Natural killer cell (primary cell): ENCODE results near the gene RTCA. TPM values are rescaled to one million over a fixed set of nuclear protein-coding genes. Genes with fewer than 3 reads are reported as not detected.
"Not testable (repeated sequence)": the region's sequence is repeated elsewhere in the genome, so short reads cannot be mapped to it uniquely, and the experiment has no call there.

Experiments
- ATAC-seq, 3 donors: fragments of 150-1000 bp in 2 of 3; fragments of 200-7000 bp in 1 of 3; cut with Tn5 transposase; 1 replicate in 1 of 3; 2 replicates in 2 of 3; pipeline ENCODE4 v1.10.0; 2021; ENCODE audit warnings: mild to moderate bottlenecking in 2 of 3, moderate library complexity in 2 of 3
- DNase-seq, 2 donors: peaks; one replicate each; pipeline versions ENCODE4 v3.0.0 to v3.0.0-alpha.2; 2013 to 2021; ENCODE audit warnings: mixed read lengths in 1 of 2
- H3K27ac ChIP-seq: one replicate; pipeline ENCODE4 v1.5.1; 2013; ENCODE audit warnings: mild to moderate bottlenecking, low read length
- H3K27me3 ChIP-seq: one replicate; pipeline ENCODE4 v1.6.1; 2013; ENCODE audit warnings: low read length; ENCODE audit not compliant: control insufficient read depth, insufficient read depth
- H3K36me3 ChIP-seq: one replicate; pipeline ENCODE4 v1.6.1; 2013; ENCODE audit warnings: low read length; ENCODE audit not compliant: control insufficient read depth, insufficient read depth
- H3K4me1 ChIP-seq: one replicate; pipeline ENCODE4 v1.6.1; 2013; ENCODE audit warnings: low read length; ENCODE audit not compliant: control insufficient read depth, insufficient read depth
- H3K4me3 ChIP-seq: one replicate; pipeline ENCODE4 v1.5.1; 2013; ENCODE audit warnings: low read length
- H3K9me3 ChIP-seq: one replicate; pipeline ENCODE4 v1.6.1; 2013; ENCODE audit warnings: low read length; ENCODE audit not compliant: control insufficient read depth, insufficient read depth
- H3K27ac Mint-ChIP-seq, 2 donors: one replicate each; pipeline ENCODE4 v1.8.0; 2022; ENCODE audit warnings: mild to moderate bottlenecking in 2 of 2, mixed read lengths in 2 of 2, moderate library complexity in 1 of 2
- H3K27me3 Mint-ChIP-seq, 2 donors: one replicate each; pipeline ENCODE4 v1.8.0; 2022; ENCODE audit warnings: low read depth in 2 of 2, mixed read lengths in 2 of 2
- H3K36me3 Mint-ChIP-seq: one replicate; pipeline ENCODE4 v1.8.0; 2022; ENCODE audit warnings: mixed read lengths
- H3K4me1 Mint-ChIP-seq, 2 donors: one replicate each; pipeline ENCODE4 v1.8.0; 2022; ENCODE audit warnings: mixed read lengths in 2 of 2
- H3K4me3 Mint-ChIP-seq: one replicate; pipeline ENCODE4 v1.8.0; 2022; ENCODE audit warnings: mild to moderate bottlenecking, moderate library complexity, mixed read lengths
- H3K9me3 Mint-ChIP-seq, 2 donors: one replicate each; pipeline ENCODE4 v1.8.0; 2022; ENCODE audit warnings: mixed read lengths in 2 of 2
- CTCF ChIP-seq: fragments of 200-600 bp; IDR thresholded peaks from one replicate; pipeline ENCODE4 v1.8.0; 2022; ENCODE audit warnings: antibody characterized with exemption
- WGBS: methylation state at CpG from one replicate; pipeline ENCODE4 v1.1.7; 2013; ENCODE audit warnings: missing lambda C conversion rate; ENCODE audit not compliant: insufficient coverage; 5-methylcytosine and 5-hydroxymethylcytosine counted together
- intact Hi-C: fragments of 100-400 bp; cut with micrococcal nuclease; formaldehyde crosslinking; loops from one replicate; pipeline ENCODE4 v1.14.2; 2022
- total RNA-seq, 4 donors: library from RNA; stranded (reverse); fragments of 120-200 nt in 1 of 4; gene quantifications; one replicate each; pipeline versions ENCODE4 v1.2.3 to v1.2.4, GENCODE V29; 2013 to 2022

RTCA gene
- total RNA-seq, 3 donors from 2014 or later (not counting 1 experiment from before 2014, with no cell fraction given): 49.3 to 60.8 (median 52.3) TPM

GRCh38 chr1:100250807-100251206 is 15.2 kb upstream of the RTCA start:
- no peak for TF ChIP-seq CTCF
- no peak overlapping the region for H3K4me3 Mint-ChIP-seq
- peaks cover 0 to 10% of the 10 kb centered on the region in 2 donors for H3K4me1 Mint-ChIP-seq
- no peaks in the 10 kb centered on the region for H3K36me3 Mint-ChIP-seq
- H3K27ac ChIP-seq: no peak overlapping the region
- H3K4me1 ChIP-seq: peaks cover 7% of the 10 kb centered on the region
- no peaks in the 10 kb centered on the region for H3K36me3 ChIP-seq
- ATAC-seq: no peak
- DNase-seq: no peak
- H3K9me3 ChIP-seq: no peaks in the 10 kb centered on the region
- H3K9me3 Mint-ChIP-seq: no peaks in the 10 kb centered on the region
- H3K27ac Mint-ChIP-seq: no peak overlapping the region
- intact Hi-C loops: no loop called here
- H3K27me3 Mint-ChIP-seq: peaks cover 7 to 16% of the 10 kb centered on the region in 2 donors
- no peaks in the 10 kb centered on the region for H3K27me3 ChIP-seq
- no peak overlapping the region for H3K4me3 ChIP-seq
- WGBS: 98% methylated on average over 3 of the region's 3 CpGs

DNA sequence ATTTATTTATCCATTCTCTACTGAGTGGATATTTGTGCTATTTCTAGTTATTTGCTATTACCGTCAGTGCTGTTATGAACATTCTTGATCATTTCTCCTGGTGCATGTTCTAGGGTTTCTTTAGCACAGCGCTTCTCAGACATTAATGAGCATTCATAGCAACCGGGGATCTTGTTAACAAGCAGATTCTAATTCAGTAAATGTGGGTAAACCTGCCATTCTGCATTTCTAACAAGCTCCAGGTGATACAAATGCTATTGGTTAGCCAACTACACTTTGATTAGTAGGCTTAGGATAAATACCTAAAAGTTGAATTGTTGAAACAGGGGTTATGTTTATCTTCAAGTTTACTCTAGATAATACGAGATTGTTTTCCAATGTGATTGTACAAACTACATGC is 13.1 kb upstream of the RTCA start:
- H3K27ac Mint-ChIP-seq: no peak overlapping the region
- no peaks in the 10 kb centered on the region for H3K9me3 Mint-ChIP-seq
- Histone ChIP-seq H3K36me3 (no peaks in the 10 kb centered on the region), H3K27ac (no peak overlapping the region), H3K27me3 (no peaks in the 10 kb centered on the region), H3K4me1 (peaks cover 7% of the 10 kb centered on the region), H3K4me3 (no peak overlapping the region), H3K9me3 (no peaks in the 10 kb centered on the region)
- ATAC-seq (no peak), DNase-seq (no peak)
- peaks cover 9 to 16% of the 10 kb centered on the region in 2 donors for H3K27me3 Mint-ChIP-seq
- no peaks in the 10 kb centered on the region for H3K4me1 Mint-ChIP-seq
- whole genome bisulfite sequencing: 93% methylated on average over 3 of the region's 4 CpGs
- no peak overlapping the region for H3K4me3 Mint-ChIP-seq
- H3K36me3 Mint-ChIP-seq: no peaks in the 10 kb centered on the region
- intact Hi-C loops: no loop called here
- no peak for TF ChIP-seq CTCF

DNA sequence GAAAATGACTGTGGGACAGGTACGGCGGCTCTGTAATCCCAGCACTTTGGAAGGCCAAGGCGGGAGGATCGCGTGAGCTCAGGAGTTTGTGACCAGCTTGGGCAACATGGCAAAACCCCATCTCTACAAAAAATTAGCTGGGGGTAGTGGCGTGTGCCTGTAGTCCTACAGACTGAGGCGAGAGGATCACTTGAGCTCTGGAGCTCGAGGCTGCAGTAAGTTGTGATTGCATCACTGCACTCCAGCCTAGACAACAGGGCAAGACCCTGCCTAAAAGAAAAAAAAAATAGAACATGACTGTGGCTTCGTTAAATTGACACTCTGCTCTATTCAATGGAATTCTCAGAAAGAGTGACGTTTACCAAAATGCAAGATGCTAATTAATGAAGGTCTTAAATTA is 12.5 kb upstream of the RTCA start:
- Mint-ChIP-seq H3K4me3 (no peak overlapping the region), H3K9me3 (no peaks in the 10 kb centered on the region), H3K27ac (no peak overlapping the region), H3K27me3 (peaks cover 9 to 16% of the 10 kb centered on the region in 2 donors), H3K36me3 (no peaks in the 10 kb centered on the region), H3K4me1 (no peaks in the 10 kb centered on the region)
- Histone ChIP-seq H3K36me3 (no peaks in the 10 kb centered on the region), H3K4me3 (no peak overlapping the region), H3K27me3 (no peaks in the 10 kb centered on the region), H3K27ac (no peak overlapping the region), H3K4me1 (peaks cover 7% of the 10 kb centered on the region), H3K9me3 (no peaks in the 10 kb centered on the region)
- WGBS: 71% methylated on average over 10 of the region's 10 CpGs
- ATAC-seq: no peak
- no peak for TF ChIP-seq CTCF
- intact Hi-C loops: no loop called here
- no peak for DNase-seq

GRCh38 chr1:100256273-100256672 is 9.7 kb upstream of the RTCA start:
- intact Hi-C loops, H3K4me3 ChIP-seq, H3K9me3 Mint-ChIP-seq, H3K27me3 ChIP-seq, H3K9me3 ChIP-seq, H3K4me3 Mint-ChIP-seq, H3K36me3 ChIP-seq, ATAC-seq, H3K27ac ChIP-seq, H3K4me1 Mint-ChIP-seq, H3K4me1 ChIP-seq, DNase-seq, H3K36me3 Mint-ChIP-seq, H3K27ac Mint-ChIP-seq: not testable (repeated sequence)
- peaks cover 9 to 16% of the 10 kb centered on the region in 2 donors for H3K27me3 Mint-ChIP-seq
- WGBS: 98% methylated on average over 5 of the region's 5 CpGs

DNA sequence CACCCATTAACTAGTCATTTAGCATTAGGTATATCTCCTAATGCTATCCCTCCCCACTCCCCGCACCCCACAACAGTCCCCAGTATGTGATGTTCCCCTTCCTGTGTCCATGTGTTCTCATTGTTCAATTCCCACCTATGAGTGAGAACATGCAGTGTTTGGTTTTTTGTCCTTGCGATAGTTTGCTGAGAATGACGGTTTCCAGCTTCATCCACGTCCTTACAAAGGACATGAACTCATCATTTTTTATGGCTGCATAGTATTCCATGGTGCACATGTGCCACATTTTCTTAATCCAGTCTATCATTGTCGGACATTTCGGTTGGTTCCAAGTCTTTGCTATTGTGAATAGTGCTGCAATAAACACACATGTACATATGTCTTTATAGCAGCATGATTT is 7.6 kb upstream of the RTCA start:
- H3K4me3 Mint-ChIP-seq, H3K27ac ChIP-seq, ATAC-seq, H3K4me3 ChIP-seq, H3K27me3 ChIP-seq, H3K9me3 Mint-ChIP-seq, H3K27me3 Mint-ChIP-seq, H3K4me1 Mint-ChIP-seq, H3K36me3 ChIP-seq, intact Hi-C loops, H3K4me1 ChIP-seq, H3K36me3 Mint-ChIP-seq, DNase-seq, H3K27ac Mint-ChIP-seq, H3K9me3 ChIP-seq: not testable (repeated sequence)
- 96% methylated on average over 3 of the region's 6 CpGs for WGBS
